Neural cell (in vitro differentiated cells): Measurements from ENCODE around the gene GOLGA7B.

ENCODE experiments used
- EZH2 ChIP-seq: fragments of 200-600, 300-800 bp; shearing (Covaris generic), sonication (generic); IDR thresholded peaks from 2 replicates; pipeline ENCODE4 v1.6.1; 2014; ENCODE audit warnings: antibody characterized with exemption, low read length, borderline replicate concordance, mild to moderate bottlenecking; ENCODE audit not compliant: insufficient read depth, poor library complexity, severe bottlenecking
- TF ChIP-seq, protein P1 (sequence below): IDR thresholded peaks from 2 replicates; pipeline ENCODE4 v1.6.1; 2012; ENCODE audit warnings: borderline replicate concordance

GRCh38 chr10:97801422-97801821, 48.2 kb upstream of the GOLGA7B start:
- TF ChIP-seq, protein P1, sequence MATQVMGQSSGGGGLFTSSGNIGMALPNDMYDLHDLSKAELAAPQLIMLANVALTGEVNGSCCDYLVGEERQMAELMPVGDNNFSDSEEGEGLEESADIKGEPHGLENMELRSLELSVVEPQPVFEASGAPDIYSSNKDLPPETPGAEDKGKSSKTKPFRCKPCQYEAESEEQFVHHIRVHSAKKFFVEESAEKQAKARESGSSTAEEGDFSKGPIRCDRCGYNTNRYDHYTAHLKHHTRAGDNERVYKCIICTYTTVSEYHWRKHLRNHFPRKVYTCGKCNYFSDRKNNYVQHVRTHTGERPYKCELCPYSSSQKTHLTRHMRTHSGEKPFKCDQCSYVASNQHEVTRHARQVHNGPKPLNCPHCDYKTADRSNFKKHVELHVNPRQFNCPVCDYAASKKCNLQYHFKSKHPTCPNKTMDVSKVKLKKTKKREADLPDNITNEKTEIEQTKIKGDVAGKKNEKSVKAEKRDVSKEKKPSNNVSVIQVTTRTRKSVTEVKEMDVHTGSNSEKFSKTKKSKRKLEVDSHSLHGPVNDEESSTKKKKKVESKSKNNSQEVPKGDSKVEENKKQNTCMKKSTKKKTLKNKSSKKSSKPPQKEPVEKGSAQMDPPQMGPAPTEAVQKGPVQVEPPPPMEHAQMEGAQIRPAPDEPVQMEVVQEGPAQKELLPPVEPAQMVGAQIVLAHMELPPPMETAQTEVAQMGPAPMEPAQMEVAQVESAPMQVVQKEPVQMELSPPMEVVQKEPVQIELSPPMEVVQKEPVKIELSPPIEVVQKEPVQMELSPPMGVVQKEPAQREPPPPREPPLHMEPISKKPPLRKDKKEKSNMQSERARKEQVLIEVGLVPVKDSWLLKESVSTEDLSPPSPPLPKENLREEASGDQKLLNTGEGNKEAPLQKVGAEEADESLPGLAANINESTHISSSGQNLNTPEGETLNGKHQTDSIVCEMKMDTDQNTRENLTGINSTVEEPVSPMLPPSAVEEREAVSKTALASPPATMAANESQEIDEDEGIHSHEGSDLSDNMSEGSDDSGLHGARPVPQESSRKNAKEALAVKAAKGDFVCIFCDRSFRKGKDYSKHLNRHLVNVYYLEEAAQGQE = no peak
- no peak for TF ChIP-seq EZH2
